ENCODE data around the gene COX4I2.
"Not testable (repeated sequence)": the region's sequence is repeated elsewhere in the genome, so short reads cannot be mapped to it uniquely, and the experiment has no call there.

COX4I2 gene

DNA sequence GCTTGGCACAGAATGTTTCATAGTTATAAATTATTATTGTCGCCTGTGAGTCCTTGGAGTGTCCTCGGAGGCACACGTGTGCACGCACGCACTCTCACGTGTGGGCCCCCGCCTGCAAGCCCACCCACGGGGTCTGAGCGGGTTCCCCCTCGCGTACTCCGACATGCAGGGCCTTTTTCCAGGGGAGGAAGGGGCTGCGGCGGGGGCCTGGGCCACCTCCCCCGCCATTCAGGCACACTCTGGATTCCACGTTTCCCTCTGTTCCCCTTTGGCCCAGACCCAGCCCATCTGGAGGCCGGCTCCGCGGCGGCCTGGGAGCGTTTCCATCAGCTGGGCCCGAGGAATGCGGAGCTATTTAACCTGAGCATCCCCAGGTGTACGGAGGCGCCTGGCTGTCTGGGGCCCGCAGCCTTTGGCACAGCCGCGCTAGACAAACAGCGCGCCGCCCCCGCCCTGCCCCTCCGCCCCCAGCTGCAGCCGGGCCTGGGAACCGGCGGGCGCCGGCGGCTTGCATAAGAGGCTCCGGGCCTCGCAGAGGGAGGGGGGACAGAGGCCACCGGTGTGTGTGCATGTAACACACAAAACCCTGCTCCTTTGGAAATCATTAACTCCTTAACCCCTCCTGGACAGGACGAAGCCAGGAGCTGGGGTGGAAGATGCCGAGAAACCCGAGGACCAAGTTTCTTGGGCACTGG, 29.3 kb upstream of the COX4I2 start:
- DNase-seq = no peak

DNA sequence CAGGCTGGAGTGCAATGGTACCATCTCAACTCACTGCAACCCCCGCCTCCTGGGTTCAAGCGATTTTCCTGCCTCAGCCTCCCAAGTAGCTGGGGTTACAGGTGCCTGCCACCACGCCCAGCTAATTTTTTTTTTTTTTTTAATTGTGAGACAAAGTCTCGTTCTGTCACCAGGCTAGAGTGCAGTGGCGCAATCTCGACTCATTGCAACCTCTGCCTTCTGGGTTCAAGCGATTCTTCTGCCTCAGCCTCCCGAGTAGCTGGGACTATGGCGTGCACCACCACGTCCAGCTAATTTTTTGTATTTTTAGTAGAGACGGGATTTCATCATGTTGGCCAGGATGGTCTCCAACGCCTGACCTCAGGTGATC, 25.5 kb upstream of the COX4I2 start:
- DNase-seq = not testable (repeated sequence)

DNA sequence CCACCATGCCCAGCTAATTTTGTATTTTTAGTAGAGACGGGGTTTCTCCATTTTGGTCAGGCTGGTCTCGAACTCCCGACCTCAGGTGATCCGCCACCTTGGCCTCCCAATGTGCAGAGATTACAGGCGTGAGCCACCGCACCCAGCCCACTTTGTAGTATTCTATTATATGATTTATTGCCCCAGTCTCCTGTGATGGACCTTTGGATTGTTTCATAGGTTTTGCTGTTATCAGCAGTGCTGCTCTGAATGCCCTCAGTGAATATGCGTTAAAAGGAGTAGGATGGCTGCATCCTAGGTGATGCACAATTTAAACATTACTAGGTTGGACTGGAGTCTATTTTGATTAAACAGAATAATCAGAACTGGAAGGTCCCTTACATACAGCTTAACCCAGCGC, 22.3 kb upstream of the COX4I2 start:
- no peak for DNase-seq

DNA sequence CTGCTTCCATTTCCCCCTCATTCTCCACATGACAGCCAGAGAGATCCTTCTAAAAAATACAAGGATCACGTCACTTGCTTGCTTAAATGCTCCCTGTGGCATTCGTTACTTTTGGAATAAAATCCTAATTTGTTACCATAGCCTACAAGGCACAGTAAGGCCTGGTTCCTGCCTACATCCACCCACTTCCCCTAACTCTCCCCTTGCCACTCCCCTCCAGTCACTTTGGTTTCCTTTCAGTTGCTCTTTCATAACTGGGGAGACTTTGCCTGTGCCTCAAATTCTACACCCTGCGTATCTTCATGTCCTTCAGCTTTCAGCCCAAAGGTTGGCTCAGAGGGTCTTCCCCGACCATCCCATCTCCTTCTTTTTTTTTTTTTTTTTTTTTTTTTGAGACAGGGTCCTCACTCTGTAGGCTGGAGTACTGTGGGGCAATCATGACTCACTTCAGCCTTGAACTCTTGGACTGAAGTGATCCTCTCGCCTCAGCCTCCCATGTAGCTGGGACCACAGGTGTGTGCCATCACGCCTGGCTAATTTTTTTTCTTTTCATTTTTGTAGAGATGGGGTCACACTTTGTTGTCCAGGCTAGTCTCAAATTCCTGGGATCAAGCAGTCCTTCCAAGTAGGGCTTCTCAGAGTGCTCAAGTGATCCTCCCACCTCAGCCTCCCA, 20.1 kb upstream of the COX4I2 start:
- DNase-seq = no peak

DNA sequence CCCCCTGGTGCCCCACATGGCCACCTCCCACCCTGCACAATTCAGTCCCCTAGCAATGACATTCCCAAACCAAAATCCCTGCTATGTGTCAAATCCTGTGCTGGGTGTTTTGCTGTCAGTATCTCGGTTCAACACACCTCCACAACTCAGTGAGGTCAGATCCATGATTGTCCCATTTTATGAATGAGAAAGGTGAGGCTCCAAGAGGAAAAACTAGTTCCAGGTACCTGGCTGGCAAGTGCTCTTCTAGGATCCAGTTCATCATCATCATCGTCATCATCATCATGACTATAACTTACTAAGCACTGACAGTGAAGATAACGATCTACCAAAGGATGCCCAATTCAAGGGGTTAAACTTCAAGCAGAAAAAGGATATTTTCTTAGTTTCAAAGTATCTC, 17.5 kb upstream of the COX4I2 start:
- DNase-seq = no peak

DNA sequence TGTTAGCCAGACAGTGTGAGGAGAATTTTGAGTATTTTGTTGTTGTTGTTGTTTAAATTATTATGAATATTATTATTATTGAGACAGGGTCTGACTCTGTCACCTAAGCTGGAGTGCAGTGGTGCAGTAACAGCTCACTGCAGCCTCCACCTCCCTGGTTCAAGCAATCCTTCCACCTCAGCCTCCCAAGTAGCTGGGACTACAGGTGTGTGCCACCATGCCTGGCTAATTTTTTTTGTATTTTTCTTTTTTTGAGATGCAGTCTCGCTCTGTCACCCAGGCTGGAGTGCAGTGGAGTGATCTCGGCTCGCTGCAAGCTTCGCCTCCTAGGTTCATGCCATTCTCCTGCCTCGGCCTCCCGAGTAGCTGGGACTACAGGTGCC, 14.6 kb upstream of the COX4I2 start:
- DNase-seq = not testable (repeated sequence)

DNA sequence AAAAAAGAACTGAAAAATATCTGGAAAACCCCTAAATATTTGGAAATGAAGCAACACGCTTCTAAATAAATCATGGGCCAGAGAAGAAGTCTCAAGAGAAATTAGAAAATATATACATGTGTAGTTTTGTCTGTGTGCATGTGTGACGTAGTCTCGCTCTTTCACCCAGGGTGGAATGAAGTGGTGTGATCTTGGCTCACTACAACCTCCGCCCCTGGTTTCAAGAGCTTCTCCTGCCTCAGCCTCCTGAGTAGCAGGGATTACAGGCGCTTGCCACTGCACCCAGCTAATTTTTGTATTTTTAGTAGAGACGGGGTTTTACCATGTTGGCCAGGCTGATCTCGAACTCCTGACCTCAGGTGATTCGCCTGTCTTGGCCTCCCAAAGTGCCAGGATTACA, 11.2 kb upstream of the COX4I2 start:
- DNase-seq = not testable (repeated sequence)

DNA sequence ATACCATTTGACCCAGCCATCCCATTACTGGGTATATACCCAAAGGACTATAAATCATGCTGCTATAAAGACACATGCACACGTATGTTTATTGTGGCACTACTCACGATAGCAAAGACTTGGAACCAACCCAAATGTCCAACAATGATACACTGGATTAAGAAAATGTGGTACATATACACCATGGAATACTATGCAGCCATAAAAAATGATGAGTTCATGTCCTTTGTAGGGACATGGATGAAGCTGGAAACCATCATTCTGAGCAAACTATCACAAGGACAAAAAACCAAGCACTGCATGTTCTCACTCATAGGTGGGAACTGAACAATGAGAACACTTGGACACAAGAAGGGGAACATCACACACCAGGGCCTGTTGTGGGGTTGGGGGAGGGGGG, 9.7 kb upstream of the COX4I2 start:
- DNase-seq = not testable (repeated sequence)

DNA sequence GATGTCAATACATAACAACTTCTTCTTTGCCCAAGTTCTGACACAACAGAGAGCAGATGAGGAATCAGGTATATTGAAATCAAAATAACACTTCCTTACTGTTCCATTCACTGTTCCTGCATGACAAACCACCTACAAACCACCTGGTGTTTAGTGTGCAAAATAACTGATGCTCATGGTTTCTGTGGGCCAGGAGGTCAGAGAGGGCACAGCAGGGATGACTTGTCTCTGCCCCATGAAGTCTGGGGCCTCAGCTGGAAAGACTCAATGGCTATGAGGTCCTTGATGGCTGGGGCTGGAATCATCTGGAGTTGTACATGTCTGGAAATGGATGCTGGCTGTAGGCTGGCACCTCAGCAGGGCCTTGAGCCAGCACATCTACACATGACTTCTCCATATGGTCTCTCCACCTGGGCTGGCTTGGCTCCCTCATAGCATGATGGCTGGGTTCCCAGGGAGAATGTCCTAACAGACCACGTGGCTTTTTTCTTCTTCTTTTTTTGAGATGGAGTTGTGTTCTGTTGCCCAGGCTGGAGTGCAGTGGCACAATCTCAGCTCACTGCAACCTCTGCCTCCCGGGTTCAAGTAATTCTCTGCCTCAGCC, 7.4 kb upstream of the COX4I2 start:
- DNase-seq = no peak

DNA sequence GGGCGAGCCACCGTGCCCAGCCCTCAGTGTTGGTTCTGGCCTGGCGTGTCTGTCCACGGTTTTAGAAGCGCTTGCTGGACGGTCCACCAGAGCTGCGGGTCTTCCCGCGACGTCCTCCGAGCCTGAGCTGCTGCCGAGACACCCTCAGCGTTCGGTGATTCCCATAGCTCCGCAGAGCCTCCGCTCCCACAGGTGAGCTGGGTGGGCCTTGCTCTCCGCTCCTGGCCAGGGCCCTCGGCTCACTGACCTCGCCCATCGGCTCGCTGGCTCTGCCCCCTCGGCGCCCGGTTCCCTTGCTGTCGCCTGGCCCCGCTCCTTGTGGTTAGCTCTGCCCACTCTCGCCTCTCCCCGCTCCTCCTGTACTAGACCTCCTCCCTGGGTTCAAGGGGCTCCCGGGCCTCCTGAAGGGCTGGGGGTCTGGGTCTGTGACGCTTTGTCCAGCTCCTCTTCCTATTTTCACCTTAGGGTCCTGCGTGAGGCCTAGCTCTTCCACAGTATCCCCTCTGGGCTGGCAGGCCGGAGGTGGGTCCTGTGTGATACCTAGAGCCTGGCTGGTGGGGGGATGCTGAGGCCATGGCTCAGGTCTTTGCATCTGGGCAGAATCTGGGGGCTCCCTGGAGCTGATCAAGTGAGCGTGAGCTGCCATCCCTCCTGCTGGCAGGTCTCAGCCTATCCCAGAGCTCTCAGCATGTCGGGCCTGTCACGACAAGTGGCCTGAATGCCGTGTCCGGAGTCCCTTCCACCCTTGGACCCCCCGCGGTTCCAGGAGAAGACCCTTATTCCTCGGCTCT, 5.0 kb upstream of the COX4I2 start:
- DNase-seq = no peak

DNA sequence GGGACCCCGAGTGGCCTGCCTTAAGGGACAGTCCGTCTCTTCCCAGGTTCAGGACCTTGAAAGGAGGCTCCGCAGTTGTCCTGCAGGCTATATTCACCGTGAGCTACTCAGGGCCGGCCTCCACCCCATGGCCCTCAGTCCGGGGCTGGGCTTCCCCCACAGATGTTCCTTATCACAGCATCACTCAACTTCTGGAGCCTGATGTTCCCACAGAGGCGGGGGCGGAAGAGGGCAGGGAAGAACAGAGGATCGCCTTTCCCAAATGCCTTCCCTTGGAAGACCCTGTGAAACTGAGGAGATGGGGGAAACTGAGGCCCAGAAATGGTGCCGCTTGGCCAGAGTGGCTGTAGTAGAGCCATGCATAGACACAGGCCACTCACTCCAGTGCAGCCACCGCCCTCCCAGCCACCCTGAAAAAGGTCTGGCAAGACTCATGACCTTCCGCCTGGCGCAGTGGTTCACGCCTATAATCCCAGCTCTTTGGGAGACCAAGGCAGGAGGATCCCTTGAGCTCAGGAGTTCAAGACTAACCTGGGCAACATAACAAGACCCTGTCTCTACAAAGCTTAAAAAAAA, 4.3 kb upstream of the COX4I2 start:
- DNase-seq = no peak

DNA sequence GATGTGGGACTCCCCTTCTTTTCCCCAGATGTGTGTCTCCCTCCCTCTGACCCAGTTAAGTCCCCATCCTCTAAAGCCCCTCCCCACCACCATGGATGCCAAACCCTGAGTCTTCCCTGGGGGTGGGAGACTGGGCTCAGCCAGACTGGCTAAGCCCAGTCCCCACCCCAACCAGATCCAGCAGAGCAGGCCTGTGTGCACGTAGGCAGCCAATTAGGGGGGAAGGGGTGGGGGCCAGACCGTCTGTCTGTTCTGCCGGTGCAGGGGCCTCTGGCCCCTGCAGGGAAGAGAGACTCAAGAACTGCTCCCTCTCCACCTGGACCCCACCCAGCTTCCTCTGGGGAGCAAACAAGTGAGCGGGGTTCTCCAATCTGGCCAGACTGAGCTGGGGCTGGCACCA, 605 bp downstream of the COX4I2 start:
- DNase-seq = no peak

DNA sequence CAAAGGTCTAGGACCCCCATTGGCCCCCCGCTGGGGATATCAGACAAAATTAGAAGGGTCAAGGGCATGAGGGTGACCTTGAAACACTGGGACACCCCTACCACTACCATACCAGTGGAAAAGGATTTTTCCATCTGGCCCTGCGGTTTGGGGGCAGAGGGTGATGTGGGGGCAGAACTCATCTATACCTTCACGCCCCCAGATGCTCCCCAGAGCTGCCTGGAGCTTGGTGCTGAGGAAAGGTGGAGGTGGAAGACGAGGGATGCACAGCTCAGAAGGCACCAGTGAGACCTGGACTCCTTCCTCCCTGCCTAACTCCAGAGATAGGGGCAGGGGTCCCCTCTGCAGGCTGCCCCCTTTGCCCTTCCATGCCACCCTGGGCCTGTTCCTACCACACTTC, 1.1 kb downstream of the COX4I2 start:
- DNase-seq = no peak

DNA sequence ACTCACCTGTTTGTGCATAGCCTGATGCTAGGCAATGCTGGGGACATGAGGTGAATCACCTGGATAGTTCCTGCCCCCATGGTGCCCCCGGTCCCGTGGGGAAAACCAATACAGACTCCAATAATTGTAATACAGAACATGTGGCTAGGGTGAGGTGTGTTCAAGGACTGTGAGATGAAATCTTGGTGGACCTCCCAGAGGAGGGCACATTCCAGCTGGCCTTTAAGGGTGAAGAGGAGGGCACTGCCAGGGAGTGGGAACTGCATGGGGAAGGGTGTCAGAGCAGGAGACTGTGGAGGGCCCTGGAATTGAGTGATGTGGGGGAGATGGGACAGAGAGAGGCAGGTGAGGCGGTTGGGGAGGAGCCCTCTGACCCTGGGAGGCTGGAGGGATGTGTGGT, 2.5 kb downstream of the COX4I2 start:
- no peak for DNase-seq

DNA sequence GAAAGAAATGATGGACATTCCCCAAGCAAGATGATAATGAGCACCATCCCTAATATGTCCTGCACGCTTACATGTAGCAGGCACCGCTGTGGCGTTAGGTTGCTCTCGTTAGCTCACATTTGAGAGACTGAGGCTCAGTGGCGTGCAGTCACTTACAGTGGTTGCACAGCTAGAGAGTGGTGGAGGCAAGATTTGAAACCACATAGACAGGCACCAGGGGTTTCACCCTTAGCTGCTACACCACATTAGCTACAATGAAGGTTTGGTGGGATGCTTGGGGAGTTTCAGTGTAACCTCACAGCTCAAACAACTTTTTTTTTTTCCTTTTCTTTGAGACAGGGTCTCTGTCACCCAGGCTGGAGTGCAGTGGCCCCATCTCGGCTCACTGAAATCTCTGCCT, 3.7 kb downstream of the COX4I2 start:
- no peak for DNase-seq

DNA sequence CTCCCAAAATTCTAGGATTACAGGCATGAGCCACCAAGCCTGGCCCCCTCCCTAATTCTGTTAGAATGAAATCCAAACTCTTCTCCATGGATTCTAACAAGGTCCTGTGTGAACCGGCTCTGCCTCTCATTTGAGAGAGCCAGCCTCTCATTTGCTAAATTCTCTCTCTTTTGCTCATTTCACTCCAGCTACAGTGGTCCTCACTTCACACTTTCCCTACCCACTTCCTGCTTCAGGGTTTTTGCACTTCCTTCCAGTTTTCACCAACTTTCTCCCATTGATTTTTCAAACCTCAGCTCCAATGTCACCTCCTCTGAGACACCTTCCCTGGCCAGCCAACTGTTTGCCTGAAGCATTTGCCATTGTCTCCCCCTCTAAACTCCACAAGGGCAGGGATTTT, 5.1 kb downstream of the COX4I2 start:
- DNase-seq = no peak

DNA sequence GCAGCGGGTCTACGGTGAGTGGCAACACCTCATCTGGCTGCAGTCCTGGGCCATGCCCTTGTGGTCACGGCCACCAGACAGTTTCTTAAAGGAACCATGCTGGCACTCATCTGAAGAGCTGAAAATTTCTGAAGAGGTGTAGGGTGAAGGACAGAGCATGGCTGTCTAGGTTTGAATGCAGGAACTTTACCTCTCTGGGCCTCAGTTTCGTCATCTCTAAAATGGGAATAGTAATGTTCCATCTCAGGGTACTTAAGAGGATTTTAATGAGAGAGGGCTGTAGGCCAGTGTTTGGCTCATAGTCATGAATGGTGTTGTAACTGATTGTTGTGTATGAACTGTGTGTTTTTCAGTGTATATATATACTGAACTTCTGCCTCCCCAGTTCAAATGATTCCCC, 5.8 kb downstream of the COX4I2 start:
- DNase-seq = no peak

DNA sequence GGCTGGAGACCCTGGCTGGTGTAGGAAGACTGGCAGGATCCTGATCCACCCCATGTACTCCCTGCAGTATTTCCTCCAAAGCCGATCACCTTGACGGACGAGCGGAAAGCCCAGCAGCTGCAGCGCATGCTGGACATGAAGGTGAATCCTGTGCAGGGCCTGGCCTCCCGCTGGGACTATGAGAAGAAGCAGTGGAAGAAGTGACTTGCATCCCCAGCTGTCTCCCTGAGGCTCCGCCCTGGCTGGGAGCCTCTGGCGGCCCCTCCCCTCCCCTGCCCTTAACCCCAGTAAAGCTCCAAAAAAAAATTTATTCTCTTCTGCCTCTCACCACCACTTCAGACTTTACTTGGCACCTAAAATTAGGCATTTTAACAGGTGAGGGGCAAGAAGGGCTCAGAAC, 7.0 kb downstream of the COX4I2 start:
- DNase-seq = no peak

DNA sequence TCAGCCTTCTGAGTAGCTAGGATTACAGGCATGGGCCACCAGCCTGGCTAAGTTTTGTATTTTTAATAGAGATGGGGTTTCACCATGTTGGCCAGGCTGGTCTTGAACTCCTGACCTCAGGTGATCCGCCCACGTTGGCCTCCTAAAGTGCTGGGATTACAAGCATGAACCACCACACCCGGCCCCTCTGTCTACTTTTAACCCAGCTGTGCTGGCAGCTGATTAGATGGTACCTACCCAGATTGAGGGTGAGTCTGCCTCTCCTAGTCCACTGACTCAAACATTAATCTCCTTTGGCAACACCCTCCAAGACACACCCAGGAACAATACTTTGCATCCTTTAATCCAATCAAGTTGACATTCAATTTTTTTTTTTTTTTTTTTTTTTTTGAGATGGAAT, 10.4 kb downstream of the COX4I2 start:
- not testable (repeated sequence) for DNase-seq

DNA sequence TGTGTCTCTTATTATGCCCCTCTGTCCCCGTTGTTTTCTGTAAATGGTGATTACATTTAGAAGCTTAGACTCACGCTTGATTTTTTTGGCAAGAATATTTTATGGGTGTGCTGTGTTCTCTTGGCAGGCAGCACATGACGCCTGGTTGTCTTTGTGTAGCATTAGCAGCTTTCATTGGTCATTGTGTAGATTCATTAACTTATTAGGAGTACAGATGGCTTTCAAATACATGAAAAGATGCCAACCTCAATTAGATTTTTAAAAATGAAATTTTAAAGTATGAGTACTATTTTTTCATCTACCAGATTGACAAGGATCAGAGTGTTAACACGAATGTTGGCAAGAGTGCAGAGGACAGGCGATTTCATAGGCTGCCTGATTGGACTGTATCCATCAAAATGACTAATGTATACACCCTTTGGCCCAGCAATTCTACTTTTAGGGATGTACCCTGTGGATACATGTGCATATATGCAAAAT, 15.2 kb downstream of the COX4I2 start:
- no peak for DNase-seq

DNA sequence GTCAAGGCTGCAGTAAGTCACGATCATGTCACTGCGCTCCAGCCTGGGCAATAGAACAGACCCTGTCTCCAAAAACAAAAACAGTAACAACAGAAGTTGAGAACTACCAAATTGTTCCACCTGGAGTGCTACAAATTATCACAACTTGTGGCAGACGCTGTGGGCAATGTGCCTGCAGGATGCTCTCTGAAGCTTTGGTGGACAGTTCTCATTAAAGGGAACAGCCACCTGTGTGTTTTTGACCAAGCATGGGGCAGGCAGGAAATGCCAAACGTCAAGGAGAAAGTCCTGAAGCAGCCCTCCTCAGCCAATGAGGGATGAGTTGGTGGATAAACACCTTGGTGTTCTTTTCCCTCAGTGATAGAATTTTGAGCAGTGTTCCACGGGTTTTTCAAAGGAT, 15.8 kb downstream of the COX4I2 start:
- DNase-seq = no peak

DNA sequence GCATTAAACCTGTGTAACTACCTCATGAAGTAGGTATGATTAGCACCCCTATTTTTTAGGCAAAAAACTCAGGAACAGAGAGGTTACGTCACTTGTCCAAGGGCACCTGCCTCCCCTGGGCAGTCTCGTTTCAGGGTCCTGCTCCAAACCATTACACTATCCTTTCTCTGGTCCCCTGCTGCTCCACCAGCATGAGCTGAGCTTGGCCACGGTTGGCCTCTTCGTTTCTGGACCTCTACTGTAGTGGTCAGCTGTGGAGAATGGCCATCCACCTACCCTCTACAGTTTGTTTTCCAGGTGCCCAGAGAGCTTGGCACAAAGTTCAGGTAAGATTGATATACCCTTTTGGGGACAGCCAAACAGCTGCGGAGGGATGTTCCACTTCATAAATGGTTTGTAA, 16.8 kb downstream of the COX4I2 start:
- no peak for DNase-seq

DNA sequence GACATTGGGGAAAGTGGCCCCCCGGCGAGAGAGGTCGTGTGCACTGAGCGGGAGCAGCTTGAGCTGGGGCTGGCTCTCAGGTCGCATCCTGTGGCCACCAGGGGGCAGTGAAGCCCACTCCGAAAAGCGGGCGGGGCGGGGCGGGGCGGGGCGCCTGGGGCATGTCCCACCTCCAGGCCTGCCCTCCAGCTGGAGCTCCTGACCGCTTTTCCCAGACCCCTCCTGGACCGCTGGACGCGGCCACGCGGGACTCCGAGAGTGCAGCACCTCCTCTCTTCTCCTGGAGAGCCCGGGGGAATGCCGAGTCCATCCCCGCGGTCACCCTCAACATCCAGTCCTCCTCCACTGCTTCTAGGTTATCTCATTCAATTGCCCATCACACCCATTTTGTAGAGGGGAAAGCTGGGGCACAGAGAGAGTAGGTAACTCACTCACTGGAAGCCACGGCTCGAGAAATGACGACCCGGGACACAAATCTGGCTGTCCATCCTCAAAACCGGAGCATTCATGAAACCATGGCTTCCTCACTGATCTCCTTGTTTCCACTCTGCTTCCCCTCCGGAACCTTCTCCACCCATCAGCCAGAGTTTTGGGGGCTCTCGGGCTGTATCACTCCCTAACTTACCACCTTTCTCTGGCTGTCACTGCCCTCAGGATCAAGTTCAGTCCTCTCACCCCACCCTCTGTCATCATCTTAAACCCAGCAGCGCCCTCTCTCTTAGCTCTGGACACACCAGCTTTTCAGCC, 24.1 kb downstream of the COX4I2 start:
- DNase-seq = peak; percentile 80

Data from stimulated activated naive CD4-positive, alpha-beta T cell treated with Interleukin-2 at 50 U/mL for 16 hours (primary cell).